Measurements from ENCODE around the gene SERINC2. TPM values are rescaled to one million over a fixed set of nuclear protein-coding genes. Genes with fewer than 3 reads are reported as not detected.

The SERINC2 gene
- total RNA-seq, 1 experiment from 2014 or later: 14.0 TPM

- H3K27me3 ChIP-seq (ENCODE audit: control insufficient read depth, insufficient read depth, low read length): no peaks in the 10 kb centered on the region
- ATAC-seq (no peak), DNase-seq (ENCODE audit: low read depth, low spot score) (no peak)
- BruUV-seq (replicated peaks): no TSS peak
- in situ Hi-C loops (cut with HindIII; ENCODE audit: low pct_unique_long_range_greater_than_20kb, low sequenced_read_pairs): no loop called here
- no peaks in the 10 kb centered on the region for H3K9me3 ChIP-seq (ENCODE audit: control insufficient read depth, insufficient read depth, low read depth, low read length)
- H3K36me3 ChIP-seq (ENCODE audit: control insufficient read depth, insufficient read depth, low read length): no peaks in the 10 kb centered on the region
- no peak overlapping the region for H3K27ac ChIP-seq (ENCODE audit: low read length)
- H3K4me1 ChIP-seq (ENCODE audit: control insufficient read depth, insufficient read depth, low read length): peaks cover 4% of the 10 kb centered on the region; the same call in 1 of the 2 replicates
- intact Hi-C loops (cut with micrococcal nuclease; ENCODE audit: unreplicated experiment): loop anchor here (2.0 kb wide), 1 partner anchor 151 kb away; no protein-coding TSS in a partner anchor
- ChIA-PET CTCF (interaction anchor here (0.6 to 2.4 kb wide), 2 partner anchors 100 to 151 kb away, joined by 3 to 8 read pairs; no protein-coding TSS in a partner anchor), POLR2A (interaction anchor here (0.5 kb wide), 1 partner anchor 15 kb away, joined by 6 read pairs; no protein-coding TSS in a partner anchor)
- no peak for TF ChIP-seq TCF7L2 (IDR thresholded peaks at IDR 0.05; ENCODE audit: low read depth, low read length)
- TF ChIP-seq REST (IDR thresholded peaks at IDR 0.05; ENCODE audit: insufficient read depth in 1 of 2, low read depth in 2 of 2, low read length in 1 of 2): no peak
- no peak for TF ChIP-seq SIN3A (IDR thresholded peaks at IDR 0.05; ENCODE audit: borderline replicate concordance, insufficient read depth, low read depth, low read length)
- TF ChIP-seq CTCF (IDR thresholded peaks at IDR 0.05): no peak
- no peak for TF ChIP-seq POLR2AphosphoS5 (IDR thresholded peaks at IDR 0.05; ENCODE audit: low read depth, low read length)
- H3K4me3 ChIP-seq (ENCODE audit: low read depth in 2 of 2, low read length in 2 of 2): no peak overlapping the region
These were observed 15.5 kb upstream of the SERINC2 start for GRCh38 chr1:31397360-31398095.

GRCh38 chr1:31398246-31398645, 14.8 kb upstream of the SERINC2 start:
- no peaks in the 10 kb centered on the region for H3K36me3 ChIP-seq (ENCODE audit: control insufficient read depth, insufficient read depth, low read length)
- no peaks in the 10 kb centered on the region for H3K9me3 ChIP-seq (ENCODE audit: control insufficient read depth, insufficient read depth, low read depth, low read length)
- DNase-seq (ENCODE audit: low read depth, low spot score): no peak
- ChIA-PET CTCF (interaction anchor here (0.6 to 0.7 kb wide), 2 partner anchors 8 to 101 kb away, joined by 3 read pairs; no protein-coding TSS in a partner anchor), POLR2A (no interaction called here)
- TF ChIP-seq CTCF (IDR thresholded peaks at IDR 0.05) (no peak), SIN3A (IDR thresholded peaks at IDR 0.05; ENCODE audit: borderline replicate concordance, insufficient read depth, low read depth, low read length) (no peak), TCF7L2 (IDR thresholded peaks at IDR 0.05; ENCODE audit: low read depth, low read length) (no peak), REST (IDR thresholded peaks at IDR 0.05; ENCODE audit: insufficient read depth in 1 of 2, low read depth in 2 of 2, low read length in 1 of 2) (no peak), POLR2AphosphoS5 (IDR thresholded peaks at IDR 0.05; ENCODE audit: low read depth, low read length) (no peak)
- no peak overlapping the region for H3K4me3 ChIP-seq (ENCODE audit: low read depth in 2 of 2, low read length in 2 of 2)
- in situ Hi-C loops (cut with HindIII; ENCODE audit: low pct_unique_long_range_greater_than_20kb, low sequenced_read_pairs): no loop called here
- ATAC-seq: no peak
- peaks cover 4% of the 10 kb centered on the region; the same call in 1 of the 2 replicates for H3K4me1 ChIP-seq (ENCODE audit: control insufficient read depth, insufficient read depth, low read length)
- BruUV-seq (replicated peaks): no TSS peak
- no peak overlapping the region for H3K27ac ChIP-seq (ENCODE audit: low read length)
- no peaks in the 10 kb centered on the region for H3K27me3 ChIP-seq (ENCODE audit: control insufficient read depth, insufficient read depth, low read length)
- intact Hi-C loops (cut with micrococcal nuclease; ENCODE audit: unreplicated experiment): no loop called here

All from Panc1 (cell line).